AG04450 (cell line): ENCODE measurements around the gene LCP2. TPM values are rescaled to one million over a fixed set of nuclear protein-coding genes. Genes with fewer than 3 reads are reported as not detected.
"Not testable (repeated sequence)": the region's sequence is repeated elsewhere in the genome, so short reads cannot be mapped to it uniquely, and the experiment has no call there.

Source experiments
- CTCF ChIA-PET: fragments of 300-600, 350-600 bp; formaldehyde crosslinking; extraction: SDS; loops from one replicate; lab custom pipeline; 2022; ENCODE audit warnings: antibody characterized with exemption, inconsistent platforms; lab: Charles Lee
- POLR2A ChIA-PET: fragments of 350-600 bp; formaldehyde crosslinking; extraction: SDS; loops from one replicate; lab custom pipeline; 2021; ENCODE audit warnings: antibody characterized with exemption, inconsistent platforms; lab: Yijun Ruan, JAX
- DNase-seq: peaks from one replicate; pipeline ENCODE4 v3.0.0-alpha.2; 2011; ENCODE audit warnings: low read depth, low spot score
- H3K27ac ChIP-seq: one replicate; pipeline ENCODE4 v1.5.1; 2012; ENCODE audit warnings: low read depth, low read length, control low read depth
- H3K27me3 ChIP-seq: one replicate; pipeline ENCODE4 v1.6.0; 2012; ENCODE audit warnings: low read length; ENCODE audit not compliant: control insufficient read depth, insufficient read depth
- H3K4me3 ChIP-seq: 2 replicates; pipeline ENCODE4 v1.5.1; 2011; ENCODE audit warnings: mild to moderate bottlenecking, low read depth, low read length, control low read depth
- H3K9me3 ChIP-seq: 2 replicates; pipeline ENCODE4 v1.5.1; 2012; ENCODE audit warnings: low read length; ENCODE audit not compliant: control insufficient read depth, insufficient read depth
- CTCF ChIP-seq: IDR thresholded peaks from 2 replicates; pipeline ENCODE4 v1.5.1; 2011; ENCODE audit warnings: low read depth, low read length, control low read depth, inconsistent platforms
- polyA plus RNA-seq: library from polyadenylated mRNA; depleted of rRNA; stranded (reverse); fragments of >200 nt; gene quantifications from 2 replicates; pipeline ENCODE4 v1.2.3, GENCODE V29; 2011

The LCP2 gene
- polyA plus RNA-seq, 1 experiment = not detected

- no peak for DNase-seq
- TF ChIP-seq CTCF = no peak
- ChIA-PET CTCF (no interaction called here), POLR2A (no interaction called here)
- no peak overlapping the region for H3K4me3 ChIP-seq
- H3K27me3 ChIP-seq = no peaks in the 10 kb centered on the region
- no peak overlapping the region for H3K27ac ChIP-seq
- H3K9me3 ChIP-seq = no peaks in the 10 kb centered on the region
Measured at GRCh38 chr5:170249355-170249754, 48.2 kb downstream of the LCP2 start.

- CTCF ChIA-PET, DNase-seq, H3K27me3 ChIP-seq, H3K4me3 ChIP-seq, POLR2A ChIA-PET, H3K9me3 ChIP-seq, H3K27ac ChIP-seq: not testable (repeated sequence)
Measured at GRCh38 chr5:170248931-170249227, 48.7 kb downstream of the LCP2 start.

GRCh38 chr5:170248172-170248930, 49.2 kb downstream of the LCP2 start:
- TF ChIP-seq CTCF = no peak
- no peak for DNase-seq
- no peak overlapping the region for H3K4me3 ChIP-seq
- no peaks in the 10 kb centered on the region for H3K27me3 ChIP-seq
- H3K27ac ChIP-seq = no peak overlapping the region
- ChIA-PET POLR2A (no interaction called here), CTCF (no interaction called here)
- no peaks in the 10 kb centered on the region for H3K9me3 ChIP-seq

- no peak for TF ChIP-seq CTCF
- no peak overlapping the region for H3K27ac ChIP-seq
- POLR2A ChIA-PET = no interaction called here
- no peaks in the 10 kb centered on the region for H3K27me3 ChIP-seq
- CTCF ChIA-PET = no interaction called here
- H3K9me3 ChIP-seq = no peaks in the 10 kb centered on the region
- no peak for DNase-seq
- no peak overlapping the region for H3K4me3 ChIP-seq
Measured at GRCh38 chr5:170247363-170247762, 50.2 kb downstream of the LCP2 start.

- Histone ChIP-seq H3K27ac (no peak overlapping the region), H3K9me3 (no peaks in the 10 kb centered on the region), H3K4me3 (no peak overlapping the region), H3K27me3 (no peaks in the 10 kb centered on the region)
- TF ChIP-seq CTCF = no peak
- DNase-seq = no peak
- CTCF ChIA-PET = no interaction called here
- POLR2A ChIA-PET = no interaction called here
Measured at GRCh38 chr5:170246126-170246870, 51.3 kb downstream of the LCP2 start.

GRCh38 chr5:170245436-170245835, 52.1 kb downstream of the LCP2 start:
- H3K9me3 ChIP-seq, H3K27me3 ChIP-seq, DNase-seq, H3K4me3 ChIP-seq, H3K27ac ChIP-seq, POLR2A ChIA-PET, CTCF ChIA-PET: not testable (repeated sequence)
